Liver (tissue), 9 donors: ENCODE data around the gene POLA1. TPM values are rescaled to one million over a fixed set of nuclear protein-coding genes. Genes with fewer than 3 reads are reported as not detected.

Experiments
- DNase-seq: peaks from one replicate; pipeline ENCODE4 v3.0.0-alpha.2; 2017; ENCODE audit warnings: low spot score
- H3K27ac ChIP-seq, 2 donors: one replicate each; pipeline ENCODE4 v1.7.0; 2013; ENCODE audit warnings: inconsistent platforms in 2 of 2, low read length in 2 of 2, control low read depth in 1 of 2, low read depth in 1 of 2, mild to moderate bottlenecking in 1 of 2
- H3K27me3 ChIP-seq, 4 donors: one replicate each; pipeline versions ENCODE4 v1.6.1 to v1.7.0; 2013; ENCODE audit warnings: low read length in 3 of 4, inconsistent platforms in 1 of 4, mild to moderate bottlenecking in 1 of 4, moderate library complexity in 1 of 4; ENCODE audit not compliant: control insufficient read depth in 4 of 4, insufficient read depth in 4 of 4
- H3K36me3 ChIP-seq, 4 donors: one replicate each; pipeline versions ENCODE4 v1.6.1 to v1.7.0; 2013; ENCODE audit warnings: low read length in 3 of 4, mild to moderate bottlenecking in 3 of 4, low read depth in 1 of 4, moderate library complexity in 1 of 4; ENCODE audit not compliant: control insufficient read depth in 4 of 4, insufficient read depth in 3 of 4
- H3K4me1 ChIP-seq, 4 donors: one replicate each; pipeline versions ENCODE4 v1.6.1 to v1.7.0; 2013; ENCODE audit warnings: low read length in 3 of 4, mild to moderate bottlenecking in 3 of 4, moderate library complexity in 1 of 4; ENCODE audit not compliant: control insufficient read depth in 4 of 4, insufficient read depth in 4 of 4
- H3K4me3 ChIP-seq, 3 donors: one replicate each; pipeline versions ENCODE4 v1.6.1 to v1.7.0; 2013; ENCODE audit warnings: low read length in 3 of 3, control low read depth in 1 of 3, low read depth in 1 of 3, mild to moderate bottlenecking in 1 of 3
- H3K9ac ChIP-seq, 2 donors: one replicate each; pipeline ENCODE4 v1.7.0; 2013; ENCODE audit warnings: low read length in 2 of 2, mild to moderate bottlenecking in 2 of 2, moderate library complexity in 2 of 2, control low read depth in 1 of 2, low read depth in 1 of 2
- H3K9me3 ChIP-seq, 4 donors: one replicate each; pipeline versions ENCODE4 v1.6.1 to v1.7.0; 2013; ENCODE audit warnings: low read length in 3 of 4; ENCODE audit not compliant: control insufficient read depth in 4 of 4
- EGR1 ChIP-seq, 2 donors: IDR thresholded peaks; 2 replicates each; pipeline ENCODE4 v1.6.1; 2016 to 2018; ENCODE audit warnings: antibody characterized with exemption in 2 of 2, low read depth in 2 of 2
- FOXA1 ChIP-seq: IDR thresholded peaks from 2 replicates; pipeline ENCODE4 v1.6.1; 2016; ENCODE audit warnings: antibody characterized with exemption
- FOXA2 ChIP-seq: IDR thresholded peaks from 2 replicates; pipeline ENCODE4 v1.6.1; 2016; ENCODE audit warnings: antibody characterized with exemption
- GABPA ChIP-seq, 2 donors: IDR thresholded peaks in 1 of 2; conservative IDR thresholded peaks in 1 of 2; 2 replicates each; pipeline ENCODE4 v1.6.1; 2016; ENCODE audit warnings: antibody characterized with exemption in 2 of 2, mild to moderate bottlenecking in 1 of 2, moderate library complexity in 1 of 2
- HNF4A ChIP-seq, 2 donors: conservative IDR thresholded peaks; 2 replicates each; pipeline ENCODE4 v1.6.1; 2016; ENCODE audit warnings: antibody characterized with exemption in 2 of 2, mild to moderate bottlenecking in 2 of 2
- HNF4G ChIP-seq: IDR thresholded peaks from 2 replicates; pipeline ENCODE4 v1.6.1; 2016; ENCODE audit warnings: antibody characterized with exemption
- JUND ChIP-seq, 2 donors: IDR thresholded peaks; 2 replicates each; pipeline ENCODE4 v1.6.1; 2016; ENCODE audit warnings: antibody characterized with exemption in 2 of 2
- NR2F2 ChIP-seq: IDR thresholded peaks from 2 replicates; pipeline ENCODE4 v1.6.1; 2016; ENCODE audit warnings: antibody characterized with exemption
- RAD21 ChIP-seq, 2 donors: IDR thresholded peaks; 2 replicates each; pipeline ENCODE4 v1.6.1; 2016; ENCODE audit warnings: antibody characterized with exemption in 2 of 2, mild to moderate bottlenecking in 2 of 2
- RXRA ChIP-seq, 2 donors: IDR thresholded peaks; 2 replicates each; pipeline ENCODE4 v1.6.1; 2017 to 2018; ENCODE audit warnings: antibody characterized with exemption in 2 of 2, mild to moderate bottlenecking in 1 of 2
- SP1 ChIP-seq: IDR thresholded peaks from 2 replicates; pipeline ENCODE4 v1.6.1; 2018; ENCODE audit warnings: antibody characterized with exemption, mild to moderate bottlenecking
- TAF1 ChIP-seq: conservative IDR thresholded peaks from 2 replicates; pipeline ENCODE4 v1.6.1; 2016; ENCODE audit warnings: antibody characterized with exemption, mild to moderate bottlenecking
- YY1 ChIP-seq: IDR thresholded peaks from 2 replicates; pipeline ENCODE4 v1.6.1; 2016; ENCODE audit warnings: antibody characterized with exemption, mild to moderate bottlenecking
- WGBS: extraction: QIAGEN DNeasy Blood & Tissue Kit; methylation state at CpG from one replicate; pipeline ENCODE4 v1.1.7; 2013; 5-methylcytosine and 5-hydroxymethylcytosine counted together
- polyA plus RNA-seq, 2 donors: library from polyadenylated mRNA; stranded (reverse) in 1 of 2; unstranded in 1 of 2; fragments of 200-250 nt in 1 of 2; fragments of >200 nt in 1 of 2; fragmentation: Nextera tagmentation in 1 of 2; extraction: Ambion mirVana in 1 of 2; gene quantifications; one replicate each; pipeline versions ENCODE4 v1.2.1 to v1.2.3, GENCODE V29; 2013 to 2015
- total RNA-seq, 2 donors: library from RNA; depleted of rRNA; stranded (reverse); fragments of >200 nt; gene quantifications; one replicate each; pipeline ENCODE4 v1.2.3, GENCODE V29; 2014
- TF ChIP-seq, protein P1 (sequence below): IDR thresholded peaks from 2 replicates; pipeline ENCODE4 v1.6.1; 2016; ENCODE audit warnings: antibody characterized with exemption
- TF ChIP-seq, protein P2 (sequence below): fragments of 150-350 bp; IDR thresholded peaks from 2 replicates; pipeline ENCODE4 v1.5.1; 2017; ENCODE audit warnings: improper control_type of control experiment, low read depth, low read length; ENCODE audit not compliant: missing input control
- TF ChIP-seq, protein P3 (sequence below): IDR thresholded peaks from 2 replicates; pipeline ENCODE4 v1.6.1; 2016; ENCODE audit warnings: antibody characterized with exemption
- TF ChIP-seq, protein P4 (sequence below): IDR thresholded peaks from 2 replicates; pipeline ENCODE4 v1.6.1; 2016; ENCODE audit warnings: antibody characterized with exemption, mild to moderate bottlenecking
- TF ChIP-seq, protein P5 (sequence below): IDR thresholded peaks from 2 replicates; pipeline ENCODE4 v1.6.1; 2016; ENCODE audit warnings: antibody characterized with exemption
- donor health status: healthy.
- donor health status: healthy.
- donor health status: healthy.
- donor health status: healthy.
- donor health status: healthy.

The POLA1 gene
- total and polyA plus RNA-seq, 4 donors: 0.93 to 12.7 (median 4.3) TPM

DNA sequence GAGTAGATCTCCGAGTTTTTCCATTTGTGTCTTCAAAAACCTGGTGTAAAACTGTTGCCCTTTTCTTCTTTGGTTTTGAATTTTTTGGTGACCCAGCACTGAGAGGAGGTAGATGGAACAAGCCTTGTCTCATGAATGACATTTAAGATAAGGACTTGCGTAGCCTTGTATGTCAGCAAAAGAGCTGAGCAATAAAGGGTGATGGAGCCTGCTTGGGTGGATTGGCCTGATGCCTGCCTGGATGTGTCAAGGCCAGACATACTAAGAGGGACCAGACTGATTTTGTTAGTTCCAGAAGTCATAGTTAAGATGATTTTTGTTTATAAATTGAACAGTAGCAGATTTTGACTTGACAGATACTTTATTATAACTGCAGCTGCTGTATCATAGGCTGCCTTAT is 134.9 kb downstream of the POLA1 start:
- Histone ChIP-seq H3K36me3 (peaks cover 0 to 6% (median 3%) of the 10 kb centered on the region in 4 donors), H3K27ac (no peak overlapping the region), H3K4me1 (no peaks in the 10 kb centered on the region), H3K4me3 (no peak overlapping the region), H3K9ac (no peak overlapping the region), H3K27me3 (no peaks in the 10 kb centered on the region), H3K9me3 (no peaks in the 10 kb centered on the region)
- DNase-seq: no peak
- TF ChIP-seq HNF4G (no peak), FOXA1 (no peak), EGR1 (IDR thresholded peaks at IDR 0.05; ENCODE audit: low read depth in 2 of 2) (no peak), TAF1 (no peak), HNF4A (conservative IDR thresholded peaks at IDR 0.05) (no peak), SP1 (no peak), RAD21 (IDR thresholded peaks at IDR 0.05) (no peak), JUND (IDR thresholded peaks at IDR 0.05) (no peak), GABPA (IDR thresholded peaks at IDR 0.05 in 1 of 2, conservative IDR thresholded peaks at IDR 0.05 in 1 of 2) (no peak), FOXA2 (no peak), NR2F2 (no peak), YY1 (no peak), RXRA (IDR thresholded peaks at IDR 0.05) (no peak)
- TF ChIP-seq, protein P1, sequence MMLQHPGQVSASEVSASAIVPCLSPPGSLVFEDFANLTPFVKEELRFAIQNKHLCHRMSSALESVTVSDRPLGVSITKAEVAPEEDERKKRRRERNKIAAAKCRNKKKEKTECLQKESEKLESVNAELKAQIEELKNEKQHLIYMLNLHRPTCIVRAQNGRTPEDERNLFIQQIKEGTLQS: no peak
- TF ChIP-seq, protein P2, sequence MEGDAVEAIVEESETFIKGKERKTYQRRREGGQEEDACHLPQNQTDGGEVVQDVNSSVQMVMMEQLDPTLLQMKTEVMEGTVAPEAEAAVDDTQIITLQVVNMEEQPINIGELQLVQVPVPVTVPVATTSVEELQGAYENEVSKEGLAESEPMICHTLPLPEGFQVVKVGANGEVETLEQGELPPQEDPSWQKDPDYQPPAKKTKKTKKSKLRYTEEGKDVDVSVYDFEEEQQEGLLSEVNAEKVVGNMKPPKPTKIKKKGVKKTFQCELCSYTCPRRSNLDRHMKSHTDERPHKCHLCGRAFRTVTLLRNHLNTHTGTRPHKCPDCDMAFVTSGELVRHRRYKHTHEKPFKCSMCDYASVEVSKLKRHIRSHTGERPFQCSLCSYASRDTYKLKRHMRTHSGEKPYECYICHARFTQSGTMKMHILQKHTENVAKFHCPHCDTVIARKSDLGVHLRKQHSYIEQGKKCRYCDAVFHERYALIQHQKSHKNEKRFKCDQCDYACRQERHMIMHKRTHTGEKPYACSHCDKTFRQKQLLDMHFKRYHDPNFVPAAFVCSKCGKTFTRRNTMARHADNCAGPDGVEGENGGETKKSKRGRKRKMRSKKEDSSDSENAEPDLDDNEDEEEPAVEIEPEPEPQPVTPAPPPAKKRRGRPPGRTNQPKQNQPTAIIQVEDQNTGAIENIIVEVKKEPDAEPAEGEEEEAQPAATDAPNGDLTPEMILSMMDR: no peak
- TF ChIP-seq, protein P3, sequence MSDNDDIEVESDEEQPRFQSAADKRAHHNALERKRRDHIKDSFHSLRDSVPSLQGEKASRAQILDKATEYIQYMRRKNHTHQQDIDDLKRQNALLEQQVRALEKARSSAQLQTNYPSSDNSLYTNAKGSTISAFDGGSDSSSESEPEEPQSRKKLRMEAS: no peak
- TF ChIP-seq, protein P4, sequence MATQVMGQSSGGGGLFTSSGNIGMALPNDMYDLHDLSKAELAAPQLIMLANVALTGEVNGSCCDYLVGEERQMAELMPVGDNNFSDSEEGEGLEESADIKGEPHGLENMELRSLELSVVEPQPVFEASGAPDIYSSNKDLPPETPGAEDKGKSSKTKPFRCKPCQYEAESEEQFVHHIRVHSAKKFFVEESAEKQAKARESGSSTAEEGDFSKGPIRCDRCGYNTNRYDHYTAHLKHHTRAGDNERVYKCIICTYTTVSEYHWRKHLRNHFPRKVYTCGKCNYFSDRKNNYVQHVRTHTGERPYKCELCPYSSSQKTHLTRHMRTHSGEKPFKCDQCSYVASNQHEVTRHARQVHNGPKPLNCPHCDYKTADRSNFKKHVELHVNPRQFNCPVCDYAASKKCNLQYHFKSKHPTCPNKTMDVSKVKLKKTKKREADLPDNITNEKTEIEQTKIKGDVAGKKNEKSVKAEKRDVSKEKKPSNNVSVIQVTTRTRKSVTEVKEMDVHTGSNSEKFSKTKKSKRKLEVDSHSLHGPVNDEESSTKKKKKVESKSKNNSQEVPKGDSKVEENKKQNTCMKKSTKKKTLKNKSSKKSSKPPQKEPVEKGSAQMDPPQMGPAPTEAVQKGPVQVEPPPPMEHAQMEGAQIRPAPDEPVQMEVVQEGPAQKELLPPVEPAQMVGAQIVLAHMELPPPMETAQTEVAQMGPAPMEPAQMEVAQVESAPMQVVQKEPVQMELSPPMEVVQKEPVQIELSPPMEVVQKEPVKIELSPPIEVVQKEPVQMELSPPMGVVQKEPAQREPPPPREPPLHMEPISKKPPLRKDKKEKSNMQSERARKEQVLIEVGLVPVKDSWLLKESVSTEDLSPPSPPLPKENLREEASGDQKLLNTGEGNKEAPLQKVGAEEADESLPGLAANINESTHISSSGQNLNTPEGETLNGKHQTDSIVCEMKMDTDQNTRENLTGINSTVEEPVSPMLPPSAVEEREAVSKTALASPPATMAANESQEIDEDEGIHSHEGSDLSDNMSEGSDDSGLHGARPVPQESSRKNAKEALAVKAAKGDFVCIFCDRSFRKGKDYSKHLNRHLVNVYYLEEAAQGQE: no peak
- TF ChIP-seq, protein P5, sequence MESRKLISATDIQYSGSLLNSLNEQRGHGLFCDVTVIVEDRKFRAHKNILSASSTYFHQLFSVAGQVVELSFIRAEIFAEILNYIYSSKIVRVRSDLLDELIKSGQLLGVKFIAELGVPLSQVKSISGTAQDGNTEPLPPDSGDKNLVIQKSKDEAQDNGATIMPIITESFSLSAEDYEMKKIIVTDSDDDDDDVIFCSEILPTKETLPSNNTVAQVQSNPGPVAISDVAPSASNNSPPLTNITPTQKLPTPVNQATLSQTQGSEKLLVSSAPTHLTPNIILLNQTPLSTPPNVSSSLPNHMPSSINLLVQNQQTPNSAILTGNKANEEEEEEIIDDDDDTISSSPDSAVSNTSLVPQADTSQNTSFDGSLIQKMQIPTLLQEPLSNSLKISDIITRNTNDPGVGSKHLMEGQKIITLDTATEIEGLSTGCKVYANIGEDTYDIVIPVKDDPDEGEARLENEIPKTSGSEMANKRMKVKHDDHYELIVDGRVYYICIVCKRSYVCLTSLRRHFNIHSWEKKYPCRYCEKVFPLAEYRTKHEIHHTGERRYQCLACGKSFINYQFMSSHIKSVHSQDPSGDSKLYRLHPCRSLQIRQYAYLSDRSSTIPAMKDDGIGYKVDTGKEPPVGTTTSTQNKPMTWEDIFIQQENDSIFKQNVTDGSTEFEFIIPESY: no peak
- WGBS: 95% methylated on average over 2 of the region's 2 CpGs
